ENCODE measurements around the gene CCDC81. TPM values are rescaled to one million over a fixed set of nuclear protein-coding genes. Genes with fewer than 3 reads are reported as not detected.

The CCDC81 gene
- polyA plus RNA-seq, 2 of the 4 experiments (the other 2 are of a cell fraction), result 0.30 to 0.71 TPM

DNA sequence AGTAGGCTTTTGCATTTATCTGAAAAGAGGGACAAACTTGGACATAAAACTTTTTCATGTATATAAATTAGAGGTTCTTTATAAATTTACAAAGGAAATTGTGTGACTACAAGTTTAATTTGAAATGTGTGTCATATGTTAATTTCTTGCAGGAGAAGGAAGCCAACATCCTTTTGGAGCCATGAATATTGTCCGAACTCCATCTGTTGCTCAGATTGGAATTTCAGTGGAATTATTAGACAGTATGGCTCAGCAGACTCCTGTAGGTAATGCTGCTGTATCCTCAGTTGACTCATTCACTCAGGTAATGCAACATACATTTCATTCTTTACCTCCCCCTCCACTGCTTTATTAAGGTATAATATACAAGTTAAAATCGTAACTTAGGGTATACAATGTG, 37.5 kb upstream of the CCDC81 start:
- ChIA-PET CTCF (no interaction called here), POLR2A (no interaction called here)
- ATAC-seq, result no peak
- H3K4me2 ChIP-seq, result no peak overlapping the region
- no peak for FAIRE-seq
- H3K4me1 ChIP-seq, result no peaks in the 10 kb centered on the region; the same call in 2 of the 3 replicates
- 90% methylated on average over 2 of the region's 2 CpGs for WGBS (ENCODE audit: missing lambda C conversion rate)
- H3K4me3 ChIP-seq, result no peak overlapping the region
- H3K27ac ChIP-seq, result no peak overlapping the region
- TF ChIP-seq CHD4 (IDR thresholded peaks at IDR 0.05; ENCODE audit: borderline replicate concordance) (no peak), PHF8 (IDR thresholded peaks at IDR 0.05; ENCODE audit: borderline replicate concordance, low read depth) (no peak), POLR2AphosphoS2 (conservative IDR thresholded peaks at IDR 0.05; ENCODE audit: low read length) (no peak)
- TF ChIP-seq, protein P1, sequence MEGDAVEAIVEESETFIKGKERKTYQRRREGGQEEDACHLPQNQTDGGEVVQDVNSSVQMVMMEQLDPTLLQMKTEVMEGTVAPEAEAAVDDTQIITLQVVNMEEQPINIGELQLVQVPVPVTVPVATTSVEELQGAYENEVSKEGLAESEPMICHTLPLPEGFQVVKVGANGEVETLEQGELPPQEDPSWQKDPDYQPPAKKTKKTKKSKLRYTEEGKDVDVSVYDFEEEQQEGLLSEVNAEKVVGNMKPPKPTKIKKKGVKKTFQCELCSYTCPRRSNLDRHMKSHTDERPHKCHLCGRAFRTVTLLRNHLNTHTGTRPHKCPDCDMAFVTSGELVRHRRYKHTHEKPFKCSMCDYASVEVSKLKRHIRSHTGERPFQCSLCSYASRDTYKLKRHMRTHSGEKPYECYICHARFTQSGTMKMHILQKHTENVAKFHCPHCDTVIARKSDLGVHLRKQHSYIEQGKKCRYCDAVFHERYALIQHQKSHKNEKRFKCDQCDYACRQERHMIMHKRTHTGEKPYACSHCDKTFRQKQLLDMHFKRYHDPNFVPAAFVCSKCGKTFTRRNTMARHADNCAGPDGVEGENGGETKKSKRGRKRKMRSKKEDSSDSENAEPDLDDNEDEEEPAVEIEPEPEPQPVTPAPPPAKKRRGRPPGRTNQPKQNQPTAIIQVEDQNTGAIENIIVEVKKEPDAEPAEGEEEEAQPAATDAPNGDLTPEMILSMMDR (IDR thresholded peaks at IDR 0.05), result no peak
- TF ChIP-seq, protein P2, sequence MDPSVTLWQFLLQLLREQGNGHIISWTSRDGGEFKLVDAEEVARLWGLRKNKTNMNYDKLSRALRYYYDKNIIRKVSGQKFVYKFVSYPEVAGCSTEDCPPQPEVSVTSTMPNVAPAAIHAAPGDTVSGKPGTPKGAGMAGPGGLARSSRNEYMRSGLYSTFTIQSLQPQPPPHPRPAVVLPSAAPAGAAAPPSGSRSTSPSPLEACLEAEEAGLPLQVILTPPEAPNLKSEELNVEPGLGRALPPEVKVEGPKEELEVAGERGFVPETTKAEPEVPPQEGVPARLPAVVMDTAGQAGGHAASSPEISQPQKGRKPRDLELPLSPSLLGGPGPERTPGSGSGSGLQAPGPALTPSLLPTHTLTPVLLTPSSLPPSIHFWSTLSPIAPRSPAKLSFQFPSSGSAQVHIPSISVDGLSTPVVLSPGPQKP (IDR thresholded peaks at IDR 0.05; ENCODE audit: low read depth, low read length), result no peak
- no peak for DNase-seq (ENCODE audit: low read depth in 1 of 2, low spot score in 1 of 2)
- no peaks in the 10 kb centered on the region for H3K9me3 ChIP-seq

DNA sequence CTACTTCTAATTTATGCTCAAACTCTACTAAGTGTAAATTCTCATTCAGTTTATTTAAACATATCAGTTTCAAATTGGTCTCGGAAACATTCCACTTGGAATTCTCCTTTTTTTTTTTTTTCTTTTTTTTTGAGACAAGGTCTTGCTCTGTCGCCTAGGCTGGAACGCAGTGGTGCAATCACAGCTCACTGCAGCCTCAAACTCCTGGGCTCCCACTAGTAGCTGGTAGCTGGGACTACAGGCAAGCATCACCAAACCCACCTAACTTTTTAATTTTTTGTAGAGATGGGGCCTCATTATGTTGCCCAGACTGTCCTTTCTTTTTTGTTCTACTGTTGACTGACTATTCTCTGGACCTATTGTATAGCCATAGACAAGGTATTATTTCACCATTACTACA, 33.3 kb upstream of the CCDC81 start:
- no peak for TF ChIP-seq EHF (CRISPR knock-in tag; IDR thresholded peaks at IDR 0.05)
- TF ChIP-seq NFE2L2 (conservative IDR thresholded peaks at IDR 0.05; ENCODE audit: low read length), result no peak
- TF ChIP-seq POLR2A (IDR thresholded peaks at IDR 0.05; ENCODE audit: low read length), result no peak
- no peak for TF ChIP-seq CEBPB (IDR thresholded peaks at IDR 0.05)
- no peak for TF ChIP-seq SREBF2 (IDR thresholded peaks at IDR 0.05)
- no peak for TF ChIP-seq GATA3 (IDR thresholded peaks at IDR 0.05; ENCODE audit: borderline replicate concordance)
- TF ChIP-seq ZSCAN20 (CRISPR knock-in tag; IDR thresholded peaks at IDR 0.05), result no peak
- TF ChIP-seq MAZ (IDR thresholded peaks at IDR 0.05; ENCODE audit: borderline replicate concordance, low read depth, low read length), result no peak
- TF ChIP-seq MAFK (IDR thresholded peaks at IDR 0.05; ENCODE audit: partially characterized antibody), result no peak
- no peak for TF ChIP-seq HOXB13 (CRISPR knock-in tag; IDR thresholded peaks at IDR 0.05; ENCODE audit: low read depth)
- TF ChIP-seq RFX5 (IDR thresholded peaks at IDR 0.05), result no peak
- no peak for TF ChIP-seq HOXA7 (CRISPR knock-in tag; IDR thresholded peaks at IDR 0.05)
- TF ChIP-seq, protein P3, sequence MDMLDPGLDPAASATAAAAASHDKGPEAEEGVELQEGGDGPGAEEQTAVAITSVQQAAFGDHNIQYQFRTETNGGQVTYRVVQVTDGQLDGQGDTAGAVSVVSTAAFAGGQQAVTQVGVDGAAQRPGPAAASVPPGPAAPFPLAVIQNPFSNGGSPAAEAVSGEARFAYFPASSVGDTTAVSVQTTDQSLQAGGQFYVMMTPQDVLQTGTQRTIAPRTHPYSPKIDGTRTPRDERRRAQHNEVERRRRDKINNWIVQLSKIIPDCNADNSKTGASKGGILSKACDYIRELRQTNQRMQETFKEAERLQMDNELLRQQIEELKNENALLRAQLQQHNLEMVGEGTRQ (IDR thresholded peaks at IDR 0.05), result no peak
- no peak for TF ChIP-seq ZNF302 (CRISPR knock-in tag; IDR thresholded peaks at IDR 0.05)
- no peak for TF ChIP-seq RAD21 (conservative IDR thresholded peaks at IDR 0.05 in 1 of 2, IDR thresholded peaks at IDR 0.05 in 1 of 2)
- no peak for TF ChIP-seq RARB (CRISPR knock-in tag; IDR thresholded peaks at IDR 0.05)
- no peak for TF ChIP-seq JUNB (IDR thresholded peaks at IDR 0.05)
- TF ChIP-seq ZFP36 (IDR thresholded peaks at IDR 0.05; ENCODE audit: borderline replicate concordance, partially characterized antibody), result no peak
- DNase-seq (ENCODE audit: low read depth in 1 of 2, low spot score in 1 of 2), result no peak
- FAIRE-seq, result no peak
- ChIA-PET CTCF (interaction anchor here (0.6 to 1.1 kb wide), 3 partner anchors 20 to 76 kb away, joined by 3 read pairs; no protein-coding TSS in a partner anchor), POLR2A (no interaction called here)
- H3K4me1 ChIP-seq, result no peaks in the 10 kb centered on the region
- no peak overlapping the region for H3K27ac ChIP-seq
- no peak overlapping the region for H3K4me2 ChIP-seq
- H3K4me3 ChIP-seq, result no peak overlapping the region
- no peak for ATAC-seq
- WGBS (ENCODE audit: missing lambda C conversion rate), result 92% methylated on average over 3 of the region's 3 CpGs
- H3K9me3 ChIP-seq, result no peaks in the 10 kb centered on the region

DNA sequence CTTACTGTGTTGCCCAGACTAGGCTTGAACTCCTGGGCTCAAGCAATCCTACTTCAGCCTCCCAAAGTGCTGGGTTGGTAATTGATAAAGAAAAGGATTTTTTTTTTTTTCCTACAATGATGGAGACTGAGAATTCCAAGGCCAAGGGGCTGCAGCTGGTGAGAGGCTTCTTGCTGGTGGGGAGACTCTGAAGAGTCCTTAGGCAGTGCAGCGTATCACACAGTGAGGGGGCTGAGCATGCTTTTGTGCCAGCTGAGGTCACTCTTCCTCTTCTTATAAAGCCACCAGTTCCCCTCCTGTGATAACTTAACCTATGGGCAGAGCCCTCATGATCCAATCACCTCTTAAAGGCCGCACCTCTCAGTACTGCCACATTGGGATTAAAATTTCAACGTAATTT, 28.2 kb upstream of the CCDC81 start:
- FAIRE-seq (no peak), DNase-seq (ENCODE audit: low read depth in 1 of 2, low spot score in 1 of 2) (no peak), ATAC-seq (no peak)
- TF ChIP-seq, protein P4, sequence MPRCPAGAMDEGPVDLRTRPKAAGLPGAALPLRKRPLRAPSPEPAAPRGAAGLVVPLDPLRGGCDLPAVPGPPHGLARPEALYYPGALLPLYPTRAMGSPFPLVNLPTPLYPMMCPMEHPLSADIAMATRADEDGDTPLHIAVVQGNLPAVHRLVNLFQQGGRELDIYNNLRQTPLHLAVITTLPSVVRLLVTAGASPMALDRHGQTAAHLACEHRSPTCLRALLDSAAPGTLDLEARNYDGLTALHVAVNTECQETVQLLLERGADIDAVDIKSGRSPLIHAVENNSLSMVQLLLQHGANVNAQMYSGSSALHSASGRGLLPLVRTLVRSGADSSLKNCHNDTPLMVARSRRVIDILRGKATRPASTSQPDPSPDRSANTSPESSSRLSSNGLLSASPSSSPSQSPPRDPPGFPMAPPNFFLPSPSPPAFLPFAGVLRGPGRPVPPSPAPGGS (IDR thresholded peaks at IDR 0.05), result no peak
- no peak for TF ChIP-seq MAFK (IDR thresholded peaks at IDR 0.05; ENCODE audit: partially characterized antibody)
- H3K4me3 ChIP-seq, result no peak overlapping the region
- no peaks in the 10 kb centered on the region for H3K9me3 ChIP-seq
- 91% methylated on average over 3 of the region's 3 CpGs for WGBS (ENCODE audit: missing lambda C conversion rate)
- H3K4me1 ChIP-seq, result no peaks in the 10 kb centered on the region
- ChIA-PET CTCF (interaction anchor here (3.6 kb wide), 1 partner anchor 14 kb away, joined by 19 read pairs; no protein-coding TSS in a partner anchor), POLR2A (no interaction called here)
- H3K4me2 ChIP-seq, result no peak overlapping the region
- H3K27ac ChIP-seq, result no peak overlapping the region
